ENCODE data around the gene BARD1.

The BARD1 gene

DNA sequence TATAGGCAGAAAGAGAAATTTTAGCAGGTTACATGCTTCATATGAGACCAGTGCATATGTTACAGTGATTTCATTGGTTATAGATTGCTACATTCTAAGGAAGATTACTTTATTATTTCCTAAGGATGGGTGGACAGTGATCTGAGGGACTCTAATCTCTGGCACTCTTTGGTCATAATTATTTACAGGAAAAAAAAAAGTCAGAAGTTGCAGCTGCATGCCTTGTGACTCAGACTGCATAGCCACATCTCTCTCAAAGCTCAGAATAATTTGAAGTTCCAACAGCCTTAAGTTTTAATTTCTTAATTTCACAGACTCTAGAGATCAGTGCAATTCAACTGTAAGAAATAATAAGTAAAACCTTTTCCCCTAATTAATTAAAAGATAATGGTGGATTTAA lies 27.1 kb upstream of the BARD1 start:
- TF ChIP-seq, protein P1, sequence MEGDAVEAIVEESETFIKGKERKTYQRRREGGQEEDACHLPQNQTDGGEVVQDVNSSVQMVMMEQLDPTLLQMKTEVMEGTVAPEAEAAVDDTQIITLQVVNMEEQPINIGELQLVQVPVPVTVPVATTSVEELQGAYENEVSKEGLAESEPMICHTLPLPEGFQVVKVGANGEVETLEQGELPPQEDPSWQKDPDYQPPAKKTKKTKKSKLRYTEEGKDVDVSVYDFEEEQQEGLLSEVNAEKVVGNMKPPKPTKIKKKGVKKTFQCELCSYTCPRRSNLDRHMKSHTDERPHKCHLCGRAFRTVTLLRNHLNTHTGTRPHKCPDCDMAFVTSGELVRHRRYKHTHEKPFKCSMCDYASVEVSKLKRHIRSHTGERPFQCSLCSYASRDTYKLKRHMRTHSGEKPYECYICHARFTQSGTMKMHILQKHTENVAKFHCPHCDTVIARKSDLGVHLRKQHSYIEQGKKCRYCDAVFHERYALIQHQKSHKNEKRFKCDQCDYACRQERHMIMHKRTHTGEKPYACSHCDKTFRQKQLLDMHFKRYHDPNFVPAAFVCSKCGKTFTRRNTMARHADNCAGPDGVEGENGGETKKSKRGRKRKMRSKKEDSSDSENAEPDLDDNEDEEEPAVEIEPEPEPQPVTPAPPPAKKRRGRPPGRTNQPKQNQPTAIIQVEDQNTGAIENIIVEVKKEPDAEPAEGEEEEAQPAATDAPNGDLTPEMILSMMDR (IDR thresholded peaks at IDR 0.05; ENCODE audit: control extremely low read depth, extremely low read depth, low read depth, missing control alignments), result no peak
- POLR2A ChIA-PET, result no interaction called here
- CTCF ChIA-PET, result interaction anchor here (0.7 to 1.2 kb wide), 2 partner anchors 13 to 20 kb away, joined by 3 read pairs; no protein-coding TSS in a partner anchor
- no peak for DNase-seq (ENCODE audit: extremely low spot score)

GRCh38 chr2:214830794-214831346 lies 21.4 kb upstream of the BARD1 start:
- no peak for DNase-seq (ENCODE audit: extremely low spot score)
- ChIA-PET CTCF (interaction anchor here (0.8 to 2.6 kb wide), 7 partner anchors 9 to 1581 kb away, joined by 3 to 10 read pairs (median 3); no protein-coding TSS in a partner anchor), POLR2A (no interaction called here)
- TF ChIP-seq, protein P1 (IDR thresholded peaks at IDR 0.05; ENCODE audit: control extremely low read depth, extremely low read depth, low read depth, missing control alignments), result peak; percentile 27

GRCh38 chr2:214816008-214816533 lies 6.6 kb upstream of the BARD1 start:
- TF ChIP-seq, protein P1 (IDR thresholded peaks at IDR 0.05; ENCODE audit: control extremely low read depth, extremely low read depth, low read depth, missing control alignments), result no peak
- DNase-seq (ENCODE audit: extremely low spot score), result no peak
- ChIA-PET POLR2A (no interaction called here), CTCF (interaction anchor here (0.9 to 1.3 kb wide), 2 partner anchors 16 to 21 kb away, joined by 3 to 5 read pairs; no protein-coding TSS in a partner anchor)

DNA sequence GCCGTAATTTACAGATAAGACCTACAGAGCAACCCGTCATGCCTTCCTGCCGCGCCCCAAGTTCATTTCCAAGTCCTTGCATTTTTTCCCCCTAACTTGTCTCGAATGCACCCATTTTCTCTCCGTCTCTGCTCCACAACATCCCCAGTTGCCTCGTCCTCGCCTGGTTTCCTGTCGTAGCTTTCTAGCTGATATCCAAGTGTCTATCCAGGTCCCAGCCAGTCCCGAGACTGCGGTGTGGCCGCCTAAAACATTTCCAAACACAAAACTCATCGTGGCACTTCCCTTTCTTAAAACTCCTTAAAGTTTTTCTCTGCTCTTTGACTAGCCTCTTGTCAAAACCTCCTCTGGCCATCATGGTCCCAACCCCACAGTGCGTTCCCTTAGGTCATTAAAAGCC lies 1.2 kb upstream of the BARD1 start:
- TF ChIP-seq, protein P1 (IDR thresholded peaks at IDR 0.05; ENCODE audit: control extremely low read depth, extremely low read depth, low read depth, missing control alignments), result no peak
- POLR2A ChIA-PET, result no interaction called here
- CTCF ChIA-PET, result interaction anchor here (1.1 to 1.5 kb wide), 2 partner anchors 14 to 16 kb away, joined by 3 to 4 read pairs; no protein-coding TSS in a partner anchor
- no peak for DNase-seq (ENCODE audit: extremely low spot score)

GRCh38 chr2:214809751-214810564 lies 475 bp upstream of the BARD1 start:
- ChIA-PET POLR2A (interaction anchor here (0.6 to 1.0 kb wide), 3 partner anchors 55 to 1569 kb away, joined by 3 read pairs; no protein-coding TSS in a partner anchor), CTCF (interaction anchor here (1.1 to 1.5 kb wide), 3 partner anchors 15 to 212 kb away, joined by 3 to 4 read pairs (median 3); no protein-coding TSS in a partner anchor)
- TF ChIP-seq, protein P1 (IDR thresholded peaks at IDR 0.05; ENCODE audit: control extremely low read depth, extremely low read depth, low read depth, missing control alignments), result no peak
- DNase-seq (ENCODE audit: extremely low spot score), result peak; percentile 98

DNA sequence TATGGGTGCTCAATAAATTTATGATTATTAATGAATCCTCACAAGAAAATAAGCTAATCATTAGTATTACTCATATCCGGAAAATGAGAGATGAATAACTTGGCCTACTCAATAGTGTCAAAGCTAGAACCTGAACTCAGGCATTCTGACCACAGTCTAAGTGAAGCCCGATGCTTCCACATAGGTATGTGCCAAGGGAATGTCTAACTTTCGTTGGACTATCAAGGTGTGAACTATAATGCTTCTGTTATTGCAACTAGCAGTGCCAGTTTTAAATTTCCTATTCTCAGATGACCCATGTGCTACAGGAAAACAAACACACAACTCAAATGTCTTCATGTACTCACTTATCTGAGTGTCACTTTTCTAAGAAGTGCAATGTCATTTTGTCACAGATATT lies 1.8 kb downstream of the BARD1 start:
- DNase-seq (ENCODE audit: extremely low spot score), result no peak

More for the DNA sequence above, 1.8 kb downstream of the BARD1 start:
- TF ChIP-seq, protein P1 (IDR thresholded peaks at IDR 0.05; ENCODE audit: control extremely low read depth, extremely low read depth, low read depth, missing control alignments), result no peak
- ChIA-PET POLR2A (interaction anchor here (0.7 kb wide), 1 partner anchor 14 kb away, joined by 4 read pairs; no protein-coding TSS in a partner anchor), CTCF (interaction anchor here (1.0 to 1.3 kb wide), 2 partner anchors 48 to 82 kb away, joined by 3 to 5 read pairs; no protein-coding TSS in a partner anchor)
